Astrocyte (in vitro differentiated cells and primary cell): ENCODE measurements around the gene FAM53C. TPM values are rescaled to one million over a fixed set of nuclear protein-coding genes. Genes with fewer than 3 reads are reported as not detected.
A peak's percentile ranks its signal among the peaks of the same experiment; 100 is the strongest.

Experiments used
- DNase-seq: peaks from one replicate; pipeline ENCODE4 v3.0.0-alpha.2; 2010; ENCODE audit warnings: low read depth
- FAIRE-seq: peaks from 2 replicates; lab custom pipeline; 2011; peaks lifted over from hg19 to GRCh38; lab: Jason Lieb, UNC
- H2AFZ ChIP-seq: 2 replicates; pipeline ENCODE4 v1.6.0; 2012; ENCODE audit warnings: low read depth, low read length, inconsistent platforms
- H3K27ac ChIP-seq: 2 replicates; pipeline ENCODE4 v1.5.1; 2011; ENCODE audit warnings: low read depth, low read length, inconsistent platforms
- H3K27me3 ChIP-seq: 2 replicates; pipeline ENCODE4 v1.6.0; 2011; ENCODE audit warnings: low read length, inconsistent platforms; ENCODE audit not compliant: insufficient read depth
- H3K36me3 ChIP-seq: 2 replicates; pipeline ENCODE4 v1.5.1; 2011; ENCODE audit warnings: low read length, inconsistent platforms; ENCODE audit not compliant: insufficient read depth
- H3K4me1 ChIP-seq: 2 replicates; pipeline ENCODE4 v1.5.1; 2011; ENCODE audit warnings: low read length, inconsistent platforms; ENCODE audit not compliant: insufficient read depth
- H3K4me2 ChIP-seq: 2 replicates; pipeline ENCODE4 v1.6.0; 2012; ENCODE audit warnings: low read length, inconsistent platforms
- H3K4me3 ChIP-seq: 2 replicates; pipeline ENCODE4 v1.5.1; 2011; ENCODE audit warnings: low read depth, mild to moderate bottlenecking, low read length, inconsistent platforms; ENCODE audit not compliant: insufficient read depth
- H3K79me2 ChIP-seq: 2 replicates; pipeline ENCODE4 v1.6.0; 2012; ENCODE audit warnings: mild to moderate bottlenecking, low read length, inconsistent platforms; ENCODE audit not compliant: insufficient read depth
- H3K9ac ChIP-seq: 2 replicates; pipeline ENCODE4 v1.6.0; 2012; ENCODE audit warnings: mild to moderate bottlenecking, low read length, inconsistent platforms
- H3K9me3 ChIP-seq: 2 replicates; pipeline ENCODE4 v1.5.1; 2012; ENCODE audit warnings: low read depth, mild to moderate bottlenecking, low read length, inconsistent platforms; ENCODE audit not compliant: insufficient read depth
- H4K20me1 ChIP-seq: 2 replicates; pipeline ENCODE4 v1.6.0; 2012; ENCODE audit warnings: low read length, inconsistent platforms; ENCODE audit not compliant: insufficient read depth
- H3K27ac Mint-ChIP-seq: one replicate; pipeline ENCODE4 v1.8.0; 2021; ENCODE audit warnings: mild to moderate bottlenecking, mixed read lengths; ENCODE audit not compliant: unreplicated experiment
- H3K27me3 Mint-ChIP-seq: one replicate; pipeline ENCODE4 v1.8.0; 2021; ENCODE audit warnings: low read depth, mixed read lengths; ENCODE audit not compliant: unreplicated experiment
- H3K36me3 Mint-ChIP-seq: one replicate; pipeline ENCODE4 v1.8.0; 2021; ENCODE audit warnings: low read depth, mixed read lengths; ENCODE audit not compliant: unreplicated experiment
- H3K4me1 Mint-ChIP-seq: one replicate; pipeline ENCODE4 v1.8.0; 2021; ENCODE audit warnings: low read depth, mixed read lengths; ENCODE audit not compliant: unreplicated experiment
- H3K4me3 Mint-ChIP-seq: one replicate; pipeline ENCODE4 v1.8.0; 2021; ENCODE audit warnings: mild to moderate bottlenecking, moderate library complexity, mixed read lengths; ENCODE audit not compliant: unreplicated experiment
- H3K9me3 Mint-ChIP-seq: one replicate; pipeline ENCODE4 v1.8.0; 2021; ENCODE audit warnings: mild to moderate bottlenecking, mixed read lengths; ENCODE audit not compliant: unreplicated experiment
- CTCF ChIP-seq: IDR thresholded peaks from 2 replicates; pipeline ENCODE4 v1.5.1; 2011; ENCODE audit warnings: low read depth, mild to moderate bottlenecking, inconsistent platforms, low read length, moderate library complexity; ENCODE audit not compliant: insufficient read depth
- EZH2 ChIP-seq: IDR thresholded peaks from 2 replicates; pipeline ENCODE4 v1.6.1; 2012; ENCODE audit warnings: mild to moderate bottlenecking, low read length, inconsistent platforms; ENCODE audit not compliant: insufficient read depth
- total RNA-seq: library from RNA; stranded (reverse); gene quantifications from 2 replicates; pipeline ENCODE4 v1.2.1, GENCODE V29; 2021

FAM53C gene
- total RNA-seq, 1 donor from 2014 or later: 46.6 TPM

GRCh38 chr5:138351517-138351916 is 13.5 kb downstream of the FAM53C start:
- Histone ChIP-seq H3K4me2 (peak overlapping the region; percentile 30), H2AFZ (no peak overlapping the region), H3K36me3 (peaks cover 8% of the 10 kb centered on the region), H3K27me3 (no peaks in the 10 kb centered on the region), H3K27ac (peak overlapping the region; percentile 2), H3K79me2 (peaks cover 48% of the 10 kb centered on the region), H3K9ac (no peak overlapping the region), H3K4me3 (peak overlapping the region; percentile 4), H3K9me3 (peaks cover 4% of the 10 kb centered on the region), H4K20me1 (peaks cover 59% of the 10 kb centered on the region), H3K4me1 (peaks cover 29% of the 10 kb centered on the region)
- Mint-ChIP-seq H3K4me3 (peak overlapping the region; percentile 75), H3K36me3 (peaks cover 32% of the 10 kb centered on the region), H3K27me3 (no peaks in the 10 kb centered on the region), H3K4me1 (peaks cover 23% of the 10 kb centered on the region), H3K9me3 (peaks cover 2% of the 10 kb centered on the region), H3K27ac (no peak overlapping the region)
- DNase-seq (no peak), FAIRE-seq (no peak)
- no peak for TF ChIP-seq CTCF

- TF ChIP-seq CTCF: peak; percentile 95
- TF ChIP-seq EZH2: no peak
- Histone ChIP-seq H3K36me3 (peaks cover 8% of the 10 kb centered on the region), H3K9ac (peak within 1 kb of the TSS; percentile 97), H3K27ac (peak within 1 kb of the TSS; percentile 83), H3K4me1 (peaks cover 29% of the 10 kb centered on the region), H2AFZ (peak within 1 kb of the TSS; percentile 71), H3K27me3 (no peaks in the 10 kb centered on the region), H3K9me3 (peaks cover 4% of the 10 kb centered on the region), H3K4me3 (peak within 1 kb of the TSS; percentile 85), H4K20me1 (peaks cover 59% of the 10 kb centered on the region), H3K4me2 (peak within 1 kb of the TSS; percentile 92), H3K79me2 (peaks cover 54% of the 10 kb centered on the region)
- Mint-ChIP-seq H3K4me3 (peak within 1 kb of the TSS; percentile 100), H3K36me3 (peaks cover 28% of the 10 kb centered on the region), H3K27ac (peak within 1 kb of the TSS; percentile 92), H3K27me3 (no peaks in the 10 kb centered on the region), H3K9me3 (peaks cover 2% of the 10 kb centered on the region), H3K4me1 (peaks cover 23% of the 10 kb centered on the region)
- FAIRE-seq (no peak), DNase-seq (peak; percentile 59)
Observed at GRCh38 chr5:138352071-138352721, 14.1 kb downstream of the FAM53C start, which contains the start of gene KDM3B. TSS of gene KDM3B (plus strand) at chr5:138352685. CDS start at chr5:138352796, 111 bp downstream.
